ENCODE data around the gene FGD5.

FGD5 gene

GRCh38 chr3:14788644-14789043, 30.1 kb upstream of the FGD5 start:
- no peak for DNase-seq (ENCODE audit: low spot score)

GRCh38 chr3:14789221-14789620, 29.5 kb upstream of the FGD5 start:
- DNase-seq (ENCODE audit: low spot score), result no peak

GRCh38 chr3:14789640-14790285, 29.0 kb upstream of the FGD5 start:
- no peak for DNase-seq (ENCODE audit: low spot score)

- DNase-seq (ENCODE audit: low spot score), result peak; percentile 84
These were observed 27.3 kb upstream of the FGD5 start for GRCh38 chr3:14791343-14791945.

GRCh38 chr3:14792691-14793121, 26.1 kb upstream of the FGD5 start:
- no peak for DNase-seq (ENCODE audit: low spot score)

GRCh38 chr3:14793126-14793857, 25.5 kb upstream of the FGD5 start:
- DNase-seq (ENCODE audit: low spot score), result no peak

GRCh38 chr3:14793858-14794234, 24.9 kb upstream of the FGD5 start:
- no peak for DNase-seq (ENCODE audit: low spot score)

GRCh38 chr3:14794435-14794834, 24.3 kb upstream of the FGD5 start:
- no peak for DNase-seq (ENCODE audit: low spot score)

GRCh38 chr3:14795996-14796395, 22.8 kb upstream of the FGD5 start:
- DNase-seq (ENCODE audit: low spot score), result no peak

- DNase-seq (ENCODE audit: low spot score), result no peak
These were observed 22.2 kb upstream of the FGD5 start for GRCh38 chr3:14796403-14797077.

- DNase-seq (ENCODE audit: low spot score), result no peak
These were observed 21.0 kb upstream of the FGD5 start for GRCh38 chr3:14797731-14798130.

GRCh38 chr3:14798231-14798630, 20.5 kb upstream of the FGD5 start:
- DNase-seq (ENCODE audit: low spot score), result no peak

- DNase-seq (ENCODE audit: low spot score), result no peak
These were observed 19.6 kb upstream of the FGD5 start for GRCh38 chr3:14799146-14799545.

GRCh38 chr3:14801031-14801430, 17.7 kb upstream of the FGD5 start:
- no peak for DNase-seq (ENCODE audit: low spot score)

GRCh38 chr3:14801668-14802380, 16.9 kb upstream of the FGD5 start:
- DNase-seq (ENCODE audit: low spot score), result no peak

GRCh38 chr3:14802381-14802731, 16.4 kb upstream of the FGD5 start:
- no peak for DNase-seq (ENCODE audit: low spot score)

GRCh38 chr3:14803101-14803980, 15.4 kb upstream of the FGD5 start:
- DNase-seq (ENCODE audit: low spot score), result no peak

GRCh38 chr3:14803981-14804834, 14.6 kb upstream of the FGD5 start:
- no peak for DNase-seq (ENCODE audit: low spot score)

- DNase-seq (ENCODE audit: low spot score), result no peak
These were observed 13.7 kb upstream of the FGD5 start for GRCh38 chr3:14804835-14805780.

All from HuH-7.5 (cell line).